Astrocyte (in vitro differentiated cells and primary cell): ENCODE results near the gene ZFYVE21. TPM values are rescaled to one million over a fixed set of nuclear protein-coding genes. Genes with fewer than 3 reads are reported as not detected.

Experiments
- DNase-seq: peaks from one replicate; pipeline ENCODE4 v3.0.0-alpha.2; 2010; ENCODE audit warnings: low read depth
- FAIRE-seq: peaks from 2 replicates; lab custom pipeline; 2011; peaks lifted over from hg19 to GRCh38; lab: Jason Lieb, UNC
- H2AFZ ChIP-seq: 2 replicates; pipeline ENCODE4 v1.6.0; 2012; ENCODE audit warnings: low read depth, low read length, inconsistent platforms
- H3K27ac ChIP-seq: 2 replicates; pipeline ENCODE4 v1.5.1; 2011; ENCODE audit warnings: low read depth, low read length, inconsistent platforms
- H3K27me3 ChIP-seq: 2 replicates; pipeline ENCODE4 v1.6.0; 2011; ENCODE audit warnings: low read length, inconsistent platforms; ENCODE audit not compliant: insufficient read depth
- H3K36me3 ChIP-seq: 2 replicates; pipeline ENCODE4 v1.5.1; 2011; ENCODE audit warnings: low read length, inconsistent platforms; ENCODE audit not compliant: insufficient read depth
- H3K4me1 ChIP-seq: 2 replicates; pipeline ENCODE4 v1.5.1; 2011; ENCODE audit warnings: low read length, inconsistent platforms; ENCODE audit not compliant: insufficient read depth
- H3K4me2 ChIP-seq: 2 replicates; pipeline ENCODE4 v1.6.0; 2012; ENCODE audit warnings: low read length, inconsistent platforms
- H3K4me3 ChIP-seq: 2 replicates; pipeline ENCODE4 v1.5.1; 2011; ENCODE audit warnings: low read depth, mild to moderate bottlenecking, low read length, inconsistent platforms; ENCODE audit not compliant: insufficient read depth
- H3K79me2 ChIP-seq: 2 replicates; pipeline ENCODE4 v1.6.0; 2012; ENCODE audit warnings: mild to moderate bottlenecking, low read length, inconsistent platforms; ENCODE audit not compliant: insufficient read depth
- H3K9ac ChIP-seq: 2 replicates; pipeline ENCODE4 v1.6.0; 2012; ENCODE audit warnings: mild to moderate bottlenecking, low read length, inconsistent platforms
- H3K9me3 ChIP-seq: 2 replicates; pipeline ENCODE4 v1.5.1; 2012; ENCODE audit warnings: low read depth, mild to moderate bottlenecking, low read length, inconsistent platforms; ENCODE audit not compliant: insufficient read depth
- H4K20me1 ChIP-seq: 2 replicates; pipeline ENCODE4 v1.6.0; 2012; ENCODE audit warnings: low read length, inconsistent platforms; ENCODE audit not compliant: insufficient read depth
- H3K27ac Mint-ChIP-seq: one replicate; pipeline ENCODE4 v1.8.0; 2021; ENCODE audit warnings: mild to moderate bottlenecking, mixed read lengths; ENCODE audit not compliant: unreplicated experiment
- H3K27me3 Mint-ChIP-seq: one replicate; pipeline ENCODE4 v1.8.0; 2021; ENCODE audit warnings: low read depth, mixed read lengths; ENCODE audit not compliant: unreplicated experiment
- H3K36me3 Mint-ChIP-seq: one replicate; pipeline ENCODE4 v1.8.0; 2021; ENCODE audit warnings: low read depth, mixed read lengths; ENCODE audit not compliant: unreplicated experiment
- H3K4me1 Mint-ChIP-seq: one replicate; pipeline ENCODE4 v1.8.0; 2021; ENCODE audit warnings: low read depth, mixed read lengths; ENCODE audit not compliant: unreplicated experiment
- H3K4me3 Mint-ChIP-seq: one replicate; pipeline ENCODE4 v1.8.0; 2021; ENCODE audit warnings: mild to moderate bottlenecking, moderate library complexity, mixed read lengths; ENCODE audit not compliant: unreplicated experiment
- H3K9me3 Mint-ChIP-seq: one replicate; pipeline ENCODE4 v1.8.0; 2021; ENCODE audit warnings: mild to moderate bottlenecking, mixed read lengths; ENCODE audit not compliant: unreplicated experiment
- EZH2 ChIP-seq: IDR thresholded peaks from 2 replicates; pipeline ENCODE4 v1.6.1; 2012; ENCODE audit warnings: mild to moderate bottlenecking, low read length, inconsistent platforms; ENCODE audit not compliant: insufficient read depth
- total RNA-seq: library from RNA; stranded (reverse); gene quantifications from 2 replicates; pipeline ENCODE4 v1.2.1, GENCODE V29; 2021
- TF ChIP-seq, protein P1 (sequence below): IDR thresholded peaks from 2 replicates; pipeline ENCODE4 v1.5.1; 2011; ENCODE audit warnings: low read depth, mild to moderate bottlenecking, inconsistent platforms, low read length, moderate library complexity; ENCODE audit not compliant: insufficient read depth

ZFYVE21 gene
- total RNA-seq, 1 donor from 2014 or later: 41.7 TPM

DNA sequence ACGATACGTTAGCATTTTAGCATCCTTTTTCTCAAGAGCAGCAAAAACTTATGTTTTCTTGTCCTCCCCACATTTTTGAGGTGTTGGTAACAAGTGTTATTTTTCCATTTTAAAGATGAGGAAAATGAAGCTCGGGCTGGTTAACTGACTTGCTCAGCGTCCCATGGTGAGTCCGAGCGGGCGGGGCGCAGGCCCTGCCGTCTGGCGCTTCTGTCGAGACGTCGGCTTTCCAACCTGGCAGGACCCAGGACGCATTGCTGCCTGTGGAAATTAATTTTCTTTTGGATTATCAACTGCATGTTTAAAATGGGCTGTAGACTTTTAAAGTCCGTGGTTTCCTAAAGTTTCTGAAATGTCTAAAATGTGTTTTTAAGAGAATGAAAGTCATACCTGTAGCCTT, 30.7 kb upstream of the ZFYVE21 start:
- Histone ChIP-seq H4K20me1 (peaks cover 76% of the 10 kb centered on the region), H3K79me2 (peaks cover 65% of the 10 kb centered on the region), H3K4me1 (peaks cover 22% of the 10 kb centered on the region), H3K9ac (no peak overlapping the region), H3K4me2 (no peak overlapping the region), H3K4me3 (no peak overlapping the region), H3K9me3 (no peaks in the 10 kb centered on the region), H2AFZ (no peak overlapping the region), H3K36me3 (peaks cover 59% of the 10 kb centered on the region), H3K27me3 (no peaks in the 10 kb centered on the region), H3K27ac (no peak overlapping the region)
- DNase-seq: no peak
- no peaks in the 10 kb centered on the region for H3K9me3 Mint-ChIP-seq
- H3K4me1 Mint-ChIP-seq: peaks cover 10% of the 10 kb centered on the region
- no peaks in the 10 kb centered on the region for H3K27me3 Mint-ChIP-seq
- no peak for TF ChIP-seq EZH2
- TF ChIP-seq, protein P1, sequence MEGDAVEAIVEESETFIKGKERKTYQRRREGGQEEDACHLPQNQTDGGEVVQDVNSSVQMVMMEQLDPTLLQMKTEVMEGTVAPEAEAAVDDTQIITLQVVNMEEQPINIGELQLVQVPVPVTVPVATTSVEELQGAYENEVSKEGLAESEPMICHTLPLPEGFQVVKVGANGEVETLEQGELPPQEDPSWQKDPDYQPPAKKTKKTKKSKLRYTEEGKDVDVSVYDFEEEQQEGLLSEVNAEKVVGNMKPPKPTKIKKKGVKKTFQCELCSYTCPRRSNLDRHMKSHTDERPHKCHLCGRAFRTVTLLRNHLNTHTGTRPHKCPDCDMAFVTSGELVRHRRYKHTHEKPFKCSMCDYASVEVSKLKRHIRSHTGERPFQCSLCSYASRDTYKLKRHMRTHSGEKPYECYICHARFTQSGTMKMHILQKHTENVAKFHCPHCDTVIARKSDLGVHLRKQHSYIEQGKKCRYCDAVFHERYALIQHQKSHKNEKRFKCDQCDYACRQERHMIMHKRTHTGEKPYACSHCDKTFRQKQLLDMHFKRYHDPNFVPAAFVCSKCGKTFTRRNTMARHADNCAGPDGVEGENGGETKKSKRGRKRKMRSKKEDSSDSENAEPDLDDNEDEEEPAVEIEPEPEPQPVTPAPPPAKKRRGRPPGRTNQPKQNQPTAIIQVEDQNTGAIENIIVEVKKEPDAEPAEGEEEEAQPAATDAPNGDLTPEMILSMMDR: no peak
- H3K27ac Mint-ChIP-seq: peak overlapping the region; percentile 36
- H3K4me3 Mint-ChIP-seq: no peak overlapping the region
- FAIRE-seq: no peak
- H3K36me3 Mint-ChIP-seq: peaks cover 2% of the 10 kb centered on the region

DNA sequence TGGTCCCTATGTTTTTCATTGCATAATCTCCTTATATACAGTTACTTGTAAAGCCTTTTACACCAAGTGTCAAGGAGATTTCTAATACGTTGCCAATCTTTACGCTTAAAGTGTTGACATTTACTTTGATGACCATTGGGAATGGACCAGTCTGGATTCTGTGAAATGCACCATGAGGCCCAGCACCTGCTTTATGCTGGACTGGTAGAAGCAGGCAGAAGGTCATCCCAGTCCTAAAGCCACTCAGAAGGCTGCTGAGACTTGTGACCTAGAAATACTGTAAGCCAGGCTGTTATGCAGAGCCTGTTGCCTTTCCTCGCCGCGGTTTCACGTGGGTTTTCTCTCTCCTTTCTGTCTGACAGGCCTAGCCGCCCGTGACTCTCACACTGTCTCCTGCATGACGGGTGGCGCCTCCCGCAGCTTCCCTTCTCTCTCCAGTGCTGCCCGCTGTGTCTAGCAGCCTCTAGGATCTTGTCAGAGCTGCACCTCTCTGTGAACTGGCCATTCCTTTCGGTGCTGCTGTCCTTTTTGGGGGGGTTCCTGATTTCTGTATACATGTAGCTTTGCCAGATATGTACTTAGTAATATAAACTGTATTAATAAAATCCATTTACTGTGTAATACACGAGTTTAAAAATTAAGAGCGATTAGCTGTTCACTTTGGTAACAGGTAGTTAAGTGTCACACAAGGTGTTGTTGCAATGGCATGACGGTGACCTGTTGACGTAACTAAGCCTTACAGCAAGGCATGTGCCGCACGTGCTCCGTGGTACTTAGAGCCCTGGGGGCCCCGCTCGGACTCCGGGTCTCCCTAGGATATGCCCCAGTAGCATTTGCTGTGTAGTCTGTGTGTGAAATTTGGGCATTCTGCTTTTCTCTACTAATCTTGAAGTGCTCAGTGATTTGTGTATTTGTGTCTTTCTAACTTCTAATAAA, 30.1 kb upstream of the ZFYVE21 start:
- H3K4me2 ChIP-seq: no peak overlapping the region
- Mint-ChIP-seq H3K9me3 (no peaks in the 10 kb centered on the region), H3K4me3 (no peak overlapping the region), H3K27ac (peak overlapping the region; percentile 47), H3K4me1 (peaks cover 13% of the 10 kb centered on the region), H3K27me3 (no peaks in the 10 kb centered on the region), H3K36me3 (peaks cover 4% of the 10 kb centered on the region)
- H3K9ac ChIP-seq: no peak overlapping the region
- no peak overlapping the region for H3K4me3 ChIP-seq
- H2AFZ ChIP-seq: no peak overlapping the region
- TF ChIP-seq, protein P1: no peak
- no peak for TF ChIP-seq EZH2
- H3K9me3 ChIP-seq: no peaks in the 10 kb centered on the region
- H3K27me3 ChIP-seq: no peaks in the 10 kb centered on the region
- peaks cover 77% of the 10 kb centered on the region for H4K20me1 ChIP-seq
- no peak for FAIRE-seq
- H3K36me3 ChIP-seq: peaks cover 55% of the 10 kb centered on the region
- no peak overlapping the region for H3K27ac ChIP-seq
- peaks cover 25% of the 10 kb centered on the region for H3K4me1 ChIP-seq
- H3K79me2 ChIP-seq: peaks cover 70% of the 10 kb centered on the region
- DNase-seq: no peak
